ENCODE results near the gene INPP5J.
"Not testable (repeated sequence)": the region's sequence is repeated elsewhere in the genome, so short reads cannot be mapped to it uniquely, and the experiment has no call there.

The INPP5J gene

GRCh38 chr22:31087744-31088215 is 35.0 kb upstream of the INPP5J start:
- FAIRE-seq: no peak

- no peak for FAIRE-seq
These were observed 34.4 kb upstream of the INPP5J start for GRCh38 chr22:31088233-31088986.

GRCh38 chr22:31089160-31090100 is 33.3 kb upstream of the INPP5J start:
- no peak for FAIRE-seq

- no peak for FAIRE-seq
These were observed 32.3 kb upstream of the INPP5J start for GRCh38 chr22:31090217-31091085.

- no peak for FAIRE-seq
These were observed 31.4 kb upstream of the INPP5J start for GRCh38 chr22:31091106-31091975.

- no peak for FAIRE-seq
These were observed 30.6 kb upstream of the INPP5J start for GRCh38 chr22:31092161-31092560.

GRCh38 chr22:31093086-31093850 is 29.5 kb upstream of the INPP5J start:
- FAIRE-seq: no peak

GRCh38 chr22:31094021-31094551 is 28.7 kb upstream of the INPP5J start:
- no peak for FAIRE-seq

- FAIRE-seq: no peak
These were observed 28.0 kb upstream of the INPP5J start for GRCh38 chr22:31094741-31095140.

- no peak for FAIRE-seq
These were observed 27.0 kb upstream of the INPP5J start for GRCh38 chr22:31095637-31096249.

- no peak for FAIRE-seq
These were observed 26.0 kb upstream of the INPP5J start for GRCh38 chr22:31096657-31097279.

GRCh38 chr22:31097539-31097938 is 25.2 kb upstream of the INPP5J start:
- FAIRE-seq: not testable (repeated sequence)

- no peak for FAIRE-seq
These were observed 24.7 kb upstream of the INPP5J start for GRCh38 chr22:31097941-31098631.

GRCh38 chr22:31098632-31099110 is 24.1 kb upstream of the INPP5J start:
- FAIRE-seq: no peak

GRCh38 chr22:31099386-31099785 is 23.4 kb upstream of the INPP5J start:
- no peak for FAIRE-seq

GRCh38 chr22:31099841-31100761 is 22.7 kb upstream of the INPP5J start:
- no peak for FAIRE-seq

- no peak for FAIRE-seq
These were observed 21.8 kb upstream of the INPP5J start for GRCh38 chr22:31100762-31101525.
